GM13977 (cell line): Measurements from ENCODE around the gene COLEC12.

Source experiments
- DNase-seq: peaks from one replicate; pipeline ENCODE4 v3.0.0; 2012; ENCODE audit warnings: low spot score
- CTCF ChIP-seq: IDR thresholded peaks from 2 replicates; pipeline ENCODE4 v1.5.1; 2012; ENCODE audit warnings: mild to moderate bottlenecking, control low read depth; ENCODE audit not compliant: insufficient read depth; ENCODE audit errors: extremely low read depth, missing control alignments
- in situ Hi-C: fragments of 300-500 bp; cut with MboI; formaldehyde crosslinking; loops from one replicate; pipeline ENCODE4 v1.12.0; 2022; ENCODE audit warnings: low sequenced_read_pairs, low pct_unique_long_range_greater_than_20kb, mixed read lengths, inconsistent platforms; ENCODE audit not compliant: unreplicated experiment

Gene COLEC12

GRCh38 chr18:425106-425745, 75.3 kb downstream of the COLEC12 start:
- in situ Hi-C loops: no loop called here
- DNase-seq: no peak
- TF ChIP-seq CTCF: no peak

DNA sequence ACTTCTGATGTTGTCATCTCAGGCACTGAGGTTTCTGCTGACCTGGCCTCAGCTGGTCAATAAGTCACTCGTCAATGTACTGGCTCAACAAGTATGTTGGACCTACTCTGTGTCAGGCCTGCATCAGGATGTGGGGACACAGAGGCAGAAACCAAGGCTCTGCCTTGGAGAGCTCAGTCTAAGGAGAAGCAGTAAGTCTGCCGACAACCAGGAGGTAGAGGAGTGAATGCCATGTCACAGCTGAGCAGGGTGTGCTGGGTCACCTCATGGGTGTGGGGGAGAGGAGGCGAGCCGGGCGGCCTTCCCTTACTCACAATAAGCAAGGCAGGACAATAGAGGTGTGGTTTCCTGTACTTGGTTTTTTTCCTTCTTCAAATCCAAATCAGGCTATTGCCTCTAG, 75.8 kb downstream of the COLEC12 start:
- in situ Hi-C loops: no loop called here
- no peak for DNase-seq
- no peak for TF ChIP-seq CTCF

DNA sequence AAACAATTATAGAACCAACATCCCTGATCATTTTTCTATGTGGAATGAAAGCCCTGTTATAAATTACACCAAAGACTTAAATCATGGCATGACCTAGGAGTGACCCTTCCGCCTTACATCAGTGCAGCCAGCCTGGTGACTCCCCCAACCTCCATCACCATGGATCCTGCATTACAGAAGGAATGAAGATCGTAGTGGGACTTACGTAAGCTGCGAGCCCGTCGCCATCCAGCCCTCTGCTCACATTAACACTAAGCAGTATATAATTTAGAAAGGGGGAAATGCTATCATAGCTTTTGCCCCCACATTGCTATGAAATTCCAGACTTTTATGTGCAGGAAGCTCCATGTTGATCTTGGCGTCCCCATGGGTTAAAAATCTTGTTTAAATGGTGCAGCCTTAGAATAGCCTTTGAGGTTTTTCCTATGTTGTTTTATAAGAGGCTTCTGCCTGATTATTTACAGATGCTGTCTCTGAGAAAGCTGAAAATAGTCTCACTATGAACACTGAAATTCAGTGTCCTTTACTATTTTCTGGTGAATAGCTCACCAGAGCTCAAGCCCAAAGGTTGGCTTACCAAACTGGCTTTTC, 76.3 kb downstream of the COLEC12 start:
- in situ Hi-C loops: no loop called here
- DNase-seq: no peak
- no peak for TF ChIP-seq CTCF

DNA sequence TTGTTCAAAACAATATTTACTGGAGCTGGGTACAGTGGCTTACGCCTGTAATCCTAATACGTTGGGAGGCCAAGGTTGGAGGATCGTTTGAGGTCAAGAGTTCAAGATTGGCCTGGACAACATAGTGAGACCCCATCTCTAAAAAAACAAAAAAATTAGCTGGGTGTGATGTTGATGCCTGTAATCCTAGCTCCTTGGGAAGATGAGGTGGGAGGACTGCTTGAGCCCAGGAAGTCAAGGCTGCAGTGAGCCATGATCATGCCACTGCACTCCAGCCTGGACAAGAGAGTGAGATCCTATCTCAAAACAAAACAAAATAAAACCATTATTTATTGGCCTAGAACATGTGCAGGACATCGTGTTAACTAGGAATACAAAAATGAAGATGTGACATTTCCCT, 77.5 kb downstream of the COLEC12 start:
- TF ChIP-seq CTCF: no peak
- in situ Hi-C loops: no loop called here
- DNase-seq: no peak

GRCh38 chr18:421247-422155, 79.0 kb downstream of the COLEC12 start:
- no peak for DNase-seq
- TF ChIP-seq CTCF: no peak
- in situ Hi-C loops: no loop called here

GRCh38 chr18:420661-421246, 79.7 kb downstream of the COLEC12 start:
- TF ChIP-seq CTCF: no peak
- in situ Hi-C loops: no loop called here
- DNase-seq: no peak
